Lung (tissue), 12 donors: ENCODE results near the gene CLEC14A. TPM values are rescaled to one million over a fixed set of nuclear protein-coding genes. Genes with fewer than 3 reads are reported as not detected.

Experiments
- ATAC-seq: fragments of 200-7000 bp; cut with Tn5 transposase; one replicate; pipeline ENCODE4 v1.9.1; 2020; ENCODE audit warnings: moderate number of reproducible peaks; ENCODE audit not compliant: insufficient read depth, low FRiP score
- DNase-seq, 3 donors: peaks; one replicate each; pipeline ENCODE4 v3.0.0-alpha.2; 2013 to 2017
- H3K27ac ChIP-seq, 2 donors: one replicate each; pipeline ENCODE4 v1.5.1; 2013; ENCODE audit warnings: mild to moderate bottlenecking in 2 of 2, moderate library complexity in 2 of 2, control low read depth in 1 of 2, inconsistent platforms in 1 of 2, low read depth in 1 of 2, low read length in 1 of 2
- H3K27me3 ChIP-seq, 3 donors: one replicate each; pipeline ENCODE4 v1.5.1; 2013; ENCODE audit warnings: low read length in 2 of 3; ENCODE audit not compliant: control insufficient read depth in 3 of 3, insufficient read depth in 3 of 3
- H3K36me3 ChIP-seq, 4 donors: one replicate each; pipeline ENCODE4 v1.5.1; 2013; ENCODE audit warnings: low read length in 4 of 4, mild to moderate bottlenecking in 1 of 4, moderate library complexity in 1 of 4; ENCODE audit not compliant: control insufficient read depth in 4 of 4, insufficient read depth in 4 of 4
- H3K4me1 ChIP-seq, 5 donors: one replicate each; pipeline ENCODE4 v1.5.1; 2013; ENCODE audit warnings: low read length in 5 of 5, mild to moderate bottlenecking in 2 of 5, moderate library complexity in 1 of 5; ENCODE audit not compliant: control insufficient read depth in 5 of 5, insufficient read depth in 5 of 5
- H3K4me3 ChIP-seq: one replicate; pipeline ENCODE4 v1.5.1; 2013; ENCODE audit warnings: mild to moderate bottlenecking, control low read depth, moderate library complexity
- H3K9ac ChIP-seq, 2 donors: one replicate each; pipeline ENCODE4 v1.5.1; 2013; ENCODE audit warnings: low read length in 2 of 2, control low read depth in 1 of 2; ENCODE audit not compliant: insufficient read depth in 1 of 2
- H3K9me3 ChIP-seq, 4 donors: one replicate each; pipeline ENCODE4 v1.5.1; 2013; ENCODE audit warnings: low read length in 3 of 4, mild to moderate bottlenecking in 1 of 4, moderate library complexity in 1 of 4; ENCODE audit not compliant: control insufficient read depth in 4 of 4, insufficient read depth in 3 of 4
- CTCF ChIP-seq: IDR thresholded peaks from 2 replicates; pipeline ENCODE4 v1.5.1; 2012; ENCODE audit warnings: mild to moderate bottlenecking; ENCODE audit errors: control extremely low read depth, extremely low read depth
- WGBS, 2 donors: extraction: QIAGEN DNeasy Blood & Tissue Kit; methylation state at CpG; one replicate each; pipeline ENCODE4 v1.1.7; 2013; 5-methylcytosine and 5-hydroxymethylcytosine counted together
- polyA plus RNA-seq, 2 donors: library from polyadenylated mRNA; stranded (reverse); fragments of 200-250 nt; gene quantifications; one replicate each; pipeline ENCODE4 v1.2.1, GENCODE V29; 2013
- total RNA-seq, 2 donors: library from RNA; depleted of rRNA in 1 of 2; stranded (reverse); fragments of >200 nt in 1 of 2; gene quantifications; one replicate each; pipeline ENCODE4 v1.2.1, GENCODE V29; 2014 to 2021
- donor health status: control.
- donor health status: control.
- donor health status: Bipolar disorder and iron deficiency.
- donor health status: healthy.
- donor health status: DM: yes; HTN: yes; CAD: no.

Gene CLEC14A
- total and polyA plus RNA-seq, 4 donors = 28.4 to 97.7 (median 83.3) TPM

GRCh38 chr14:38297681-38298080 is 41.8 kb upstream of the CLEC14A start:
- Histone ChIP-seq H3K36me3 (no peaks in the 10 kb centered on the region), H3K4me1 (peaks cover 0 to 5% (median 0%) of the 10 kb centered on the region in 5 donors), H3K4me3 (no peak overlapping the region), H3K27ac (no peak overlapping the region), H3K9ac (no peak overlapping the region), H3K9me3 (peaks cover 0 to 8% (median 0%) of the 10 kb centered on the region in 4 donors), H3K27me3 (no peaks in the 10 kb centered on the region)
- no peak for TF ChIP-seq CTCF
- ATAC-seq (no peak), DNase-seq (peak; percentile 63 to 78 (median 76))
- WGBS, 2 donors = 45 to 65% methylated on average over 1 of the region's 1 CpG

- Histone ChIP-seq H3K9ac (no peak overlapping the region), H3K27me3 (no peaks in the 10 kb centered on the region), H3K9me3 (no peaks in the 10 kb centered on the region), H3K36me3 (no peaks in the 10 kb centered on the region), H3K27ac (peak overlapping the region in 1 of 2 donors; percentile 57), H3K4me3 (no peak overlapping the region), H3K4me1 (peaks cover 0 to 21% (median 3%) of the 10 kb centered on the region in 5 donors)
- TF ChIP-seq CTCF = no peak
- no peak for ATAC-seq
- no peak for DNase-seq
Observed at GRCh38 chr14:38291681-38292467, 36.0 kb upstream of the CLEC14A start.

- ATAC-seq (peak; percentile 77), DNase-seq (peak; percentile 18 to 96 (median 92))
- Histone ChIP-seq H3K36me3 (no peaks in the 10 kb centered on the region), H3K27ac (peak overlapping the region in 1 of 2 donors; percentile 21), H3K4me1 (peaks cover 0 to 21% (median 3%) of the 10 kb centered on the region in 5 donors), H3K27me3 (no peaks in the 10 kb centered on the region), H3K4me3 (no peak overlapping the region), H3K9me3 (no peaks in the 10 kb centered on the region), H3K9ac (no peak overlapping the region)
- 19 to 40% methylated on average over 5 of the region's 5 CpGs for WGBS, 2 donors
- no peak for TF ChIP-seq CTCF
Observed at GRCh38 chr14:38290601-38291188, 34.8 kb upstream of the CLEC14A start.
